ENCODE data around the gene ITGA6. TPM values are rescaled to one million over a fixed set of nuclear protein-coding genes. Genes with fewer than 3 reads are reported as not detected.

ITGA6 gene
- total RNA-seq, 1 experiment from 2014 or later, result 78.3 TPM

DNA sequence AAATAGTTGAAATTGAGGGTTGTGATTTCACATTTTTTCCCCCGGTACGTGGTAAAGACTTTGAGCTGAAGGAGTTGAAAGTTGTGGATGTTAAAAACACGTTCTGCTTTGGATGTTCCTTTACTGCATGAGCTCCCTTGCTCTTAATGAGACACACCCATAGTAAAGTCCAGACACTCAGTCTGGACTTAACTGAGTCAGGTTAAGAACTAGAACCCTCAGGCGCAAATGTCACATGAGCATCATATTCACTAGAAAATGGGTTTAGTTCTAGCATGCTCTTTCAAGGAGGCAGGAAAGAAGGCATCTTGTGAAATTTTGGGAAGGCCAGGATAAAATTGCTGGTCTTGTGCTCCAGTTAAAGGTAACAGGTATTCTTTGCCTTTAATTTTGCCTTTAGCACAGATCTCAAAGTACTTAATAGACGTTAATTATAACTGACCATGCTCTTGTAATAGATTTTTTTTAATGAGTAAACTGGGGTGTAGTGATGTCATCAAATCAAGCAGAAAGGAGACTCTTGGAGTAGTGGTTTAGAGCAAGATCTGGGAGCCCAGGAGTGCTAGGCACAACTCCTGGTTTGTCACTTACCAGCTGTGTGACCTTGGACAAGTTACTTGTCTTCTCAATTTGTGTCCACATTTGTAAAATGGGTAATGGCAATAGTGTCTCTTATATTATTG is 20.6 kb downstream of the ITGA6 start:
- Histone ChIP-seq H3K79me1 (ENCODE audit: insufficient read depth, low read depth, low read length, poor library complexity, severe bottlenecking) (no peaks in the 10 kb centered on the region), H3K4ac (ENCODE audit: low read depth, low read length) (no peak overlapping the region), H2AK5ac (ENCODE audit: insufficient read length, low read length) (no peak overlapping the region), H2BK5ac (ENCODE audit: insufficient read length, low read length) (no peak overlapping the region), H3K9ac (ENCODE audit: extremely low read depth, insufficient read length, low read length) (no peak overlapping the region), H3K23ac (ENCODE audit: insufficient read length, low read depth, low read length) (no peak overlapping the region), H2BK12ac (ENCODE audit: insufficient read length, low read depth, low read length) (no peak overlapping the region), H3K14ac (ENCODE audit: insufficient read depth, low read length) (no peak overlapping the region), H3K4me2 (ENCODE audit: insufficient read depth, insufficient read length, low read length) (no peak overlapping the region), H3K23me2 (ENCODE audit: insufficient read length, low read depth, low read length, poor library complexity, severe bottlenecking) (no peaks in the 10 kb centered on the region), H2BK15ac (ENCODE audit: low read depth, low read length) (no peak overlapping the region), H3K56ac (ENCODE audit: insufficient read length, low read depth, low read length) (no peak overlapping the region), H4K8ac (replicated peaks; ENCODE audit: insufficient read length, low read depth, low read length) (no peak overlapping the region), H3K4me1 (ENCODE audit: insufficient read depth, low read length) (peaks cover 11% of the 10 kb centered on the region; the same call in 1 of the 2 replicates), H3T11ph (ENCODE audit: low read length) (no peak overlapping the region), H4K91ac (ENCODE audit: insufficient read length, low read depth, low read length) (no peak overlapping the region), H4K5ac (ENCODE audit: insufficient read length, low read depth, low read length) (no peak overlapping the region), H4K20me1 (ENCODE audit: control insufficient read depth, insufficient read depth, insufficient read length) (no peaks in the 10 kb centered on the region), H3K27me3 (ENCODE audit: insufficient read depth, low read length) (no peaks in the 10 kb centered on the region), H3K9me3 (ENCODE audit: control insufficient read depth, low read depth, low read length) (no peaks in the 10 kb centered on the region), H2BK20ac (ENCODE audit: low read depth, low read length, poor library complexity, severe bottlenecking) (no peak overlapping the region), H3K27ac (ENCODE audit: insufficient read length, low read depth, low read length) (no peak overlapping the region), H3K18ac (ENCODE audit: insufficient read length, low read depth, low read length) (no peak overlapping the region), H3K79me2 (ENCODE audit: insufficient read depth, low read length) (peaks cover 18% of the 10 kb centered on the region), H2BK120ac (ENCODE audit: low read depth, low read length, poor library complexity, severe bottlenecking) (no peak overlapping the region), H2AFZ (ENCODE audit: low read length) (no peak overlapping the region)
- Mint-ChIP-seq H3K36me3 (ENCODE audit: insufficient read depth in 1 of 3, low read depth in 3 of 3) (peaks cover 18 to 29% (median 22%) of the 10 kb centered on the region in 3 experiments; a peak in 6 of 7 replicates), H3K4me3 (no peak overlapping the region), H3K9me3 (no peaks in the 10 kb centered on the region), H3K4me1 (peaks cover 45 to 60% of the 10 kb centered on the region in 2 experiments), H3K27me3 (ENCODE audit: low read depth) (no peaks in the 10 kb centered on the region), H3K27ac (peak overlapping the region in 1 of 3 experiments; percentile 8; a peak in 1 of 7 replicates)
- no CpG with 5 or more reads among the region's 5 CpGs for WGBS (ENCODE audit: extremely low coverage, insufficient read length, low lambda C conversion rate)
- TF ChIP-seq, protein P1, sequence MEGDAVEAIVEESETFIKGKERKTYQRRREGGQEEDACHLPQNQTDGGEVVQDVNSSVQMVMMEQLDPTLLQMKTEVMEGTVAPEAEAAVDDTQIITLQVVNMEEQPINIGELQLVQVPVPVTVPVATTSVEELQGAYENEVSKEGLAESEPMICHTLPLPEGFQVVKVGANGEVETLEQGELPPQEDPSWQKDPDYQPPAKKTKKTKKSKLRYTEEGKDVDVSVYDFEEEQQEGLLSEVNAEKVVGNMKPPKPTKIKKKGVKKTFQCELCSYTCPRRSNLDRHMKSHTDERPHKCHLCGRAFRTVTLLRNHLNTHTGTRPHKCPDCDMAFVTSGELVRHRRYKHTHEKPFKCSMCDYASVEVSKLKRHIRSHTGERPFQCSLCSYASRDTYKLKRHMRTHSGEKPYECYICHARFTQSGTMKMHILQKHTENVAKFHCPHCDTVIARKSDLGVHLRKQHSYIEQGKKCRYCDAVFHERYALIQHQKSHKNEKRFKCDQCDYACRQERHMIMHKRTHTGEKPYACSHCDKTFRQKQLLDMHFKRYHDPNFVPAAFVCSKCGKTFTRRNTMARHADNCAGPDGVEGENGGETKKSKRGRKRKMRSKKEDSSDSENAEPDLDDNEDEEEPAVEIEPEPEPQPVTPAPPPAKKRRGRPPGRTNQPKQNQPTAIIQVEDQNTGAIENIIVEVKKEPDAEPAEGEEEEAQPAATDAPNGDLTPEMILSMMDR (conservative IDR thresholded peaks at IDR 0.05), result no peak
- no peak for DNase-seq

Data from H9 (cell line).